Stimulated activated CD4-positive, alpha-beta T cell treated with anti-CD3 and anti-CD28 coated beads, Interleukin-4, amount 100 ng/mL, for 24 hours (primary cell): Measurements from ENCODE around the gene FEZ2.
"Not testable (repeated sequence)": the region's sequence is repeated elsewhere in the genome, so short reads cannot be mapped to it uniquely, and the experiment has no call there.

Experiments used
- DNase-seq: peaks from one replicate; pipeline ENCODE4 v3.0.0-alpha.2; 2020

The FEZ2 gene, protein sequence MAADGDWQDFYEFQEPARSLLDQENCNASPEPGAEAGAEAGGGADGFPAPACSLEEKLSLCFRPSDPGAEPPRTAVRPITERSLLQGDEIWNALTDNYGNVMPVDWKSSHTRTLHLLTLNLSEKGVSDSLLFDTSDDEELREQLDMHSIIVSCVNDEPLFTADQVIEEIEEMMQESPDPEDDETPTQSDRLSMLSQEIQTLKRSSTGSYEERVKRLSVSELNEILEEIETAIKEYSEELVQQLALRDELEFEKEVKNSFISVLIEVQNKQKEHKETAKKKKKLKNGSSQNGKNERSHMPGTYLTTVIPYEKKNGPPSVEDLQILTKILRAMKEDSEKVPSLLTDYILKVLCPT

GRCh38 chr2:36597532-36598377, at the start of gene FEZ2:
Gene FEZ2 (minus strand): TSS chr2:36598168. CDS start chr2:36598142, 26 bp downstream.
- DNase-seq = peak; percentile 70

DNA sequence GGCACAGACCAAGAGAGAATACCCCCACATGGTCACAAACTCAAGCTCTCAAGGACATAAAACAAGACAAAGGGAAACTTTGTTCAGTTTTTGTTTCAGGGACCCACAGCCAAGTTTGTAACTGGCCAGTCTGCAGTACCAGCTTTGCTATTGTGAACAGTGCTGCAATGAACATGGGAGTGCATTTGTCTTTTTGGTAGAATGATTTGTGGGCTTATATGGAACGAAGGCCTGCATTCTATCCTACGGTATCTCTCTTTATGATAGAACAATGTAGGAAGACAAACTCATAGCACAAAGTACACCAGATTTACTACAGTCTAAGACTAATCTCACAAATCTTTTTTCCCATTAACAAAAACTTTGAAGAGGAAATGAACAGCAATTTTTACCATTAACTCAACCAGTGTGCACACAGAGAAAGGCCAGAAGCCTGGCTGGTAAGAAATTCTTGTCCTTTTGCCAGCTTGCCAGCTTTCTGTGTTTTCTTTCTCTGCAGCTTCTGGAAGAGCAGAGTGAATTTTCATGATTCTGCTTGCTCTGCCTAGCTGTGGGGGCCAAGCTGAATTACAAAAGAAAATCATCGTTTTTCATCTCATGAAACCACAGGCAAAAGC, 37.1 kb upstream of the FEZ2 start:
- no peak for DNase-seq

DNA sequence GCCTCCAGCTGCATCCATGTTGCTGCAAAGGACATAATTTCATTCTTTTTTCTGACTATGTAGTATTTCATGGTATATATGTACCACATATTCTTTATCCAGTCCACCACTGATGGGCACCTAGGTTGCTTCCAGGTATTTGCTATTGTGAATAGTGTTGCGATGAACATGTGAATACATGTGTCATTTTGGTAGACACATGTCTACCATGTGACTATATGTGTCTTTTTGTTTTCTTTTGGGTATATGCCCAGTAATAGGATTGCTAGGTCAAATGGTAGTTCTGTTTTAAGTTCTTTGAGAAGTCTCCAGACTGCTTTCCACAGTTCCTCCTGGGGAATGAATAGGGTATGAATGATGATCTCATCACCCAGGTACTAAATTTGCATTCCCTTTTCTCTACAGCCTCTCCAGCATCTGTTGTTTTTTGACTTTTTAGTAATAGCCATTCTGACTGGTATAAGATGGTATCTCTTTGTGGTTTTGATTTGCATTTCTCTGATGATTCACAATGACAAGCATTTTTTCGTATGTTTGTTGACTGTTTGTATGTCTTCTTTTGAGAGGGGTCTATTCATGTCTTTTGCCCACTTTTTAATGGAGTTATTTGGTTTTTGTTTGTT, 35.6 kb upstream of the FEZ2 start:
- DNase-seq = no peak

- DNase-seq = no peak
These were observed 28.8 kb upstream of the FEZ2 start for GRCh38 chr2:36626756-36627155.

GRCh38 chr2:36626071-36626470, 28.1 kb upstream of the FEZ2 start:
- DNase-seq = no peak

DNA sequence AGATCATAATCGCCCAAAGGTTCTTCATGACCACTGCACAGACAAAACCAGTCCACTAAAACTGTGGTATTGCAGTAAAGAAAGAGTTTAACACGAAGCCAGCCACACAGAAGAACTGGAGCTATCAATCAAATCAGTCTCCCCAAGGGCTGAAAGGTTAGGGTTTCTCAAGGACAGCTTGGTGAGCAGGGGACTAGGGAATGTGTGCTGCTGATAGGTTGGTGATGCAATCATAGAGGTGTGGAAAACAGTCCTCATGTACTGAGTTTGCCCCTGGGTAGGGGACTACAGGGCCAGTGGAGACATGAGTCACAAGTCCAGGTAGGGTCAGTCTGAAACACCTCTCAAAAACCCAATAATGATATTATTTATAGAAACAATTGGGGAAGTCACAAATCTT, 27.3 kb upstream of the FEZ2 start:
- no peak for DNase-seq

DNA sequence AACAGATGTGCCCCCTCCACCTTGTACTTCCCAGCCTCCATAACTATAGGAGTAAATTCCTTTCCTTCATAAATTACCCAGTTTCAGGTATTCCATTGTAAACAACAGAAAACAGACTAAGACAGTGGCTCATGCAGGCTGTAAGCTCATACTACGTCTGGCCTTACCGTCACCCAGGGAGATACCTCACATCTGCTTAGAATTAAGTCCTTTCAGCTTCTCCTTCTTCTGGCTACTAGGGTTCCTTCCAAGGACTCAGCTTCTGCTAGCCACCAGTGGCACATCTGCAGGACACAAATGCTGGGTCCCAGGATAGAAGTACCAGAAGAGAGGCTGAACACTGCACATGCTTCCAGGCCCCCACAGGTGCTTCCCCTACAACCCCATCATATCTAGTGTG, 22.4 kb upstream of the FEZ2 start:
- no peak for DNase-seq

GRCh38 chr2:36618381-36618780, 20.4 kb upstream of the FEZ2 start:
- DNase-seq = peak; percentile 9

GRCh38 chr2:36616947-36617346, 19.0 kb upstream of the FEZ2 start:
- no peak for DNase-seq

GRCh38 chr2:36615222-36615621, 17.3 kb upstream of the FEZ2 start:
- no peak for DNase-seq

DNA sequence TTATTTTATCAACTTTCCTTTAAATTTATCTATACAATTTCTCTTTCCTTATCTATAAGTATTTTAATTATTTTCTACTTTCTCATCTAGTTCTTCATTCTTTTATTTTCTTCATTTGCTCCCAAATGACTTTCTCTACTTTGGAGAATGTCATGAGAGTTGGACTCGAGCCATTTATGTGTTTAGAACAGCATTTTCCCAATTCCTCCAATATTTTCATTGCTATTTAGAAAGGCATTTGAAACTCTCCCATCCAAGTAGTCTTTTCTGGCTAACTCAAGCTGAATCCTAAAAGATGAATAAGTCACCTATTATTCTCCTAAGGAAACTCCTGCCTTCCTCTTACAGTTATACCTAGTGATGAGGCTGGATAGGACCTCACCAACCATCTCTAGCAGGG, 15.8 kb upstream of the FEZ2 start:
- no peak for DNase-seq

- DNase-seq = no peak
These were observed 13.5 kb upstream of the FEZ2 start for GRCh38 chr2:36611316-36611990.

DNA sequence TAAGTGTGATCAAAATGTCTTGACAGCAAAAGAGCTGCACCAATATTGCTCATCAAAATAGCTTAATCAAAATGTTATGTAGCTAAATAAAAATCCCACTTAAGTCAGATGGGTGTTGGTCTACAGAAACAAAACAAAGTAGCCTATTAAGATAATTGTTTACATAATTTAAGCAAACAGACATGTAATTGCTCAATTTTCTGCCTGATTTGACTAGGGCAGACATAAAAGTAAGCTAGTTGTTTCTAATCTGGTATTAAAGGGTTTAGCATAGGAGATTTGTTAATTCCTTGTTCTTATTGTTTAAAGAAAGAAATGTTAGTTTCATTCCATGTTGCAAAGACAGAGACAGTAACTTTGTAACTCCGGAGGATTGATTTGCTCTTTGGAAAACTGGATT, 11.5 kb upstream of the FEZ2 start:
- DNase-seq = no peak

- DNase-seq = no peak
These were observed 10.0 kb upstream of the FEZ2 start for GRCh38 chr2:36607947-36608346.

- DNase-seq = no peak
These were observed 9.0 kb upstream of the FEZ2 start for GRCh38 chr2:36606925-36607324.

DNA sequence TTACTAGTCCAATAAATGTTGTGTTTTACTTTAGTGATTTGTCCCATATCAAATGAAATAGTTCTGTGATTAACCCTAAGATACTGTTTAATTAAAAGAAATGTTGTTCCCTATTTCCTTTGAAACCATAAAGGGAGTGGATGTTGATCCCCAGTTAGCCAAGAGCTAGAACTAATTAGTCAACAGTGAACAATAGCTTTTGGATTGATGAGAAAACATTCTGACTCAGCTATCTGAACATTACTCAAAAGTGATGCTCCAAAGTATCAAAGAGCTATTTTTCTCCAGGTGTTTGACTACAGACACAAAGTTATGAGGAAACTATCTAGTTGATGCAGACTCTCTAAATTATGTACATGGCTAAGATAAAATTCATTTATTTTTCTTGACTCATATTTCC, 7.3 kb upstream of the FEZ2 start:
- no peak for DNase-seq

DNA sequence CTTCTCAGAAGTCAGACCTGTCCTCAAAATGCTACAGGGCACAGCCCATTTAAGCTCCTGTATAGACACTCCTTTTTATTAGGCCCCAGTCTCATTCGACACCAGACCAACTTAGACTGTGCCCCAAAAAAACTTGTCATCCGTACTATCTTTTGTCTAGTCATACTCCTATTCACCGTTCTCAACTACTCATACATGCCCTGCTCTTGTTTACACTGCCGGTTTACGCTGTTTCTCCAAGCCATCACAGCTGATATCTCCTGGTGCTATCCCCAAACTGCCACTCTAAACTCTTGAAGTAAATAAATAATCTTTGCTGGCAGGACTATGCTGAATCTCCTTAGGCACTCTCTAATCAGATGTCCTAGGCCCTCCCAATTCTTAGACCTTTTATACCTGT, 5.7 kb upstream of the FEZ2 start:
- not testable (repeated sequence) for DNase-seq

DNA sequence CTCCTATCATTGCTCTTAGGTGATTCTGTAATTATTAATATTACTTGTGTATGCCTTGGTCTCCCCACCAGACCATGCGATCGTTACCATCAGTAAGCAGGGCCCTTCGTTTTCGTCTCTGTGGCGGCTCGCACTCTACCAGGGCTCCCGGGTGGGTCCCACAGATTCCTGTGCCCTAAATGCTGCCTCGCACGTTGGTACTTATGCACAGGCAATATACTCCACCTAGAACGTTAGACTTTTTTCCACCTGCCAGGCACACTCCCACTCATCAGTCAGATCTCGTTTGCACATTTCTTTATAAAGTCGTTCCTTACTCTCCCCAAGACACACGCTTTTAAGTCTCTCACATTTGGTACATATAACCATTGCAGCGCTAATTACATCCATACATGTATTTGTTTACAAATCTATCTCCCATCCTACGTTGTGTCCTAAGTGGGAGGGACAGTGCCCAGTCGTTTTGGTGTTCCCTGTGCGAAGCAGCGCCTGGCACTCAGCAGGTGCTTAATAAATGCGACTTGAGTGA, 901 bp downstream of the FEZ2 start:
- no peak for DNase-seq

DNA sequence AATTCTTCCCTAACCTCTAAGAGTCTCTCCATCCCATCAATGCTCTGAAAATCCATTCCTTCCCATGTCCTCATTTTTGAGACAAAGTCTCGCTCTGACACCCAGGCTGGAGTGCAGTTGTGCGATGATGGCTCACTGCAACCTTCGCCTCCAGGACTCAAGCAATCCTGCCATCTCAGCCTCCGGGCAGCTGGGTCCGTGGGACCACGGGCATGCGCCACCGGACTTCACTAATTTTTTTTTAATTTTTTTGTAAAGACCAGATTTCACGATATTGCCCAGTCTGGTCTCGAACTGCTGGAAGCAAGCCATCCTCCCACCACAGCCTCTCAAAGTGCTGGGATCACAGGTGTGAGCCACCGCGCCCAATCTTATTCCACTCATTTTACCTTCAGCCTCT, 1.6 kb downstream of the FEZ2 start:
- DNase-seq = no peak

GRCh38 chr2:36594849-36595248, 3.1 kb downstream of the FEZ2 start:
- no peak for DNase-seq

- DNase-seq = no peak
These were observed 8.7 kb downstream of the FEZ2 start for GRCh38 chr2:36589230-36589630.

- no peak for DNase-seq
These were observed 10.4 kb downstream of the FEZ2 start for GRCh38 chr2:36587556-36587955.

DNA sequence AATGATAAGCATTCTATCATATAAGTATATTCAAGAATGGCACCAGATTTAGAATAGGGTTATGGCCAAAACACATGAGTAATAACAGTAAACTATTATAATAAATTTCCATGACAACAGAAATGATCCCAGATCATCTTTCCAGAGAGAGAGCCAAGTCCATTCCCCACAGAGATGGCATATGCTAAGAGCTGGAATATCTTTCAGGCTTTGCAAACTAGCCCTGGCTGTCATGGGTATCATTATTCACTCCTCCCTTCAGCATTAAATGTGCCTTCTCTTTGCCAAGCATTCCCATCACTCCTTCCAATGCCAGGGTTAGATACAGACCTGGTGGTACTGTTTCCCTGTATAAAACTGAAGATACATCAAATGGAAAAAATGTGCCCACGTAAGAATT, 10.9 kb downstream of the FEZ2 start:
- DNase-seq = no peak
